NCI-H2196 treated with DMSO at 0.1 percent for 48 hours (cell line): ENCODE data around the gene GDA.
"Not testable (repeated sequence)": the region's sequence is repeated elsewhere in the genome, so short reads cannot be mapped to it uniquely, and the experiment has no call there.

Source experiments
- DNase-seq: peaks from one replicate; lab custom pipeline; 2025; ENCODE audit not compliant: unreplicated experiment; lab: John Stamatoyannopoulos, UW

Gene GDA

GRCh38 chr9:72274916-72275315 lies 125.7 kb downstream of the GDA start:
- DNase-seq, result no peak

GRCh38 chr9:72276429-72276828 lies 127.2 kb downstream of the GDA start:
- no peak for DNase-seq

- no peak for DNase-seq
Measured at GRCh38 chr9:72278959-72279358, 129.7 kb downstream of the GDA start.

GRCh38 chr9:72280913-72281500 lies 131.8 kb downstream of the GDA start:
- peak; percentile 39 for DNase-seq

GRCh38 chr9:72289401-72289800 lies 140.2 kb downstream of the GDA start:
- DNase-seq, result no peak

- DNase-seq, result no peak
Measured at GRCh38 chr9:72290311-72290710, 141.1 kb downstream of the GDA start.

GRCh38 chr9:72291576-72291975 lies 142.3 kb downstream of the GDA start:
- not testable (repeated sequence) for DNase-seq

GRCh38 chr9:72292256-72292682 lies 143.0 kb downstream of the GDA start:
- peak; percentile 3 for DNase-seq

GRCh38 chr9:72292874-72293607 lies 143.8 kb downstream of the GDA start:
- no peak for DNase-seq

GRCh38 chr9:72294936-72295335 lies 145.7 kb downstream of the GDA start:
- no peak for DNase-seq

- DNase-seq, result no peak
Measured at GRCh38 chr9:72297516-72297915, 148.3 kb downstream of the GDA start.

- DNase-seq, result no peak
Measured at GRCh38 chr9:72299017-72299603, 149.9 kb downstream of the GDA start.

- DNase-seq, result no peak
Measured at GRCh38 chr9:72300873-72301272, 151.6 kb downstream of the GDA start.
